ENCODE results near the gene ALDH1A2.

DNA sequence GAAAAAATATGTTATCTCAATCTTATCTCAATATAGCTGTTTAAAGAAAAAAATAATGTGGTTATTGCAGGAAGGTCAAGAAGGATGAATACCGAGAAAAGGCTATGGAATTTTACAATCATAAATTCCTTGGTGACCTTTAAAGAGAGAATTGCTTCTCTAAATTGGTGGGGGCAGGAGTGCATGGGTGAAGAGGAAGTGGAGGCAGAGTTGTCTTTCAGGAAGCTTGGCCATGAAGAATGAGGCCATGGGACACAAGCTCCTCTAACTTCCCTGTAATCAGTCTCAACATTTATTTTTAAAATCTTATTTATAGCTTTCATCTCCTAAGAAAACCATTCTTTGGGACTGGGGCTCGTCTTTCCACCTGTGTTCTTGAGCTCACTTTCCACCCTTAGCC, 22.4 kb upstream of the ALDH1A2 start:
- TF ChIP-seq, protein P1, sequence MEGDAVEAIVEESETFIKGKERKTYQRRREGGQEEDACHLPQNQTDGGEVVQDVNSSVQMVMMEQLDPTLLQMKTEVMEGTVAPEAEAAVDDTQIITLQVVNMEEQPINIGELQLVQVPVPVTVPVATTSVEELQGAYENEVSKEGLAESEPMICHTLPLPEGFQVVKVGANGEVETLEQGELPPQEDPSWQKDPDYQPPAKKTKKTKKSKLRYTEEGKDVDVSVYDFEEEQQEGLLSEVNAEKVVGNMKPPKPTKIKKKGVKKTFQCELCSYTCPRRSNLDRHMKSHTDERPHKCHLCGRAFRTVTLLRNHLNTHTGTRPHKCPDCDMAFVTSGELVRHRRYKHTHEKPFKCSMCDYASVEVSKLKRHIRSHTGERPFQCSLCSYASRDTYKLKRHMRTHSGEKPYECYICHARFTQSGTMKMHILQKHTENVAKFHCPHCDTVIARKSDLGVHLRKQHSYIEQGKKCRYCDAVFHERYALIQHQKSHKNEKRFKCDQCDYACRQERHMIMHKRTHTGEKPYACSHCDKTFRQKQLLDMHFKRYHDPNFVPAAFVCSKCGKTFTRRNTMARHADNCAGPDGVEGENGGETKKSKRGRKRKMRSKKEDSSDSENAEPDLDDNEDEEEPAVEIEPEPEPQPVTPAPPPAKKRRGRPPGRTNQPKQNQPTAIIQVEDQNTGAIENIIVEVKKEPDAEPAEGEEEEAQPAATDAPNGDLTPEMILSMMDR (IDR thresholded peaks at IDR 0.05) = no peak
- TF ChIP-seq POLR2A (IDR thresholded peaks at IDR 0.05) (no peak), EP300 (IDR thresholded peaks at IDR 0.05) (no peak)

Data from tibial nerve (tissue), 4 donors.